HG03575 (cell line): ENCODE results near the gene PTBP3.
"Not testable (repeated sequence)": the region's sequence is repeated elsewhere in the genome, so short reads cannot be mapped to it uniquely, and the experiment has no call there.

Source experiments
- ATAC-seq: cut with Tn5 transposase; IDR thresholded peaks from one replicate; pipeline ENCODE4 v1.9.1; 2021; ENCODE audit not compliant: unreplicated experiment, insufficient number of reproducible peaks, low FRiP score; ENCODE audit errors: extremely low read depth

PTBP3 gene

DNA sequence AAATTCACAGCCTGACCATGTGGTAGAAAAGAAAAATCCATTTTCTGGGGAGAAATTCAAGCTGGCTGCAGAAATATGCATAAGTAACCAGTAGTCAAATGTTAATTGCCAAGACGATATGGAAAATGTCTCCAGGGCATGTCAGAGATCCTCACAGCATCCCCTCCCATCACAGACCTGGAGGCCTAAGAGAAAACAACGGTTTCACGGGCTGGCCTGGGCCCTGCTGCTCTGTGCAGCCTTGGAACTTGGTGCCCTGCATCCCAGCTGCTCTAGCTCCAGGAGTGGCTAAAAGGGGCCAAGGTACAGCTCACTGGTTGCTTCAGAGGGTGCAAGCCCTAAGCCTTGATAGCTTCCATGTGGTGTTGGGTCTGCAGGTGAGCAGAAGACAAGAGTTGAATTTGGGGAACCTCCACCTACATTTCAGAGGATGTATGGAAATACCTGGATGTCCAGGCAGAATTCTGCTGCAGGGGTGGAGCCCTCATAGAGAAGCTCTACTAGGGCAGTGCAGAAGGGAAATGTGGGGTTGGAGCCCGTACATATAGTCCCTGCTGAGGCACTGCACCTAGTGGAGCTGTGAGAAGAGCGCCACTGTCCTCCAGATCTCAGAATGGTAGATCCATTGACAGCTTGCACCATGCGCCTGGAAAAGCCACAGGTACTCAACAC lies 49.7 kb downstream of the PTBP3 start:
- ATAC-seq = no peak

- ATAC-seq = not testable (repeated sequence)
Measured at GRCh38 chr9:112282841-112283240, 50.6 kb downstream of the PTBP3 start.

- no peak for ATAC-seq
Measured at GRCh38 chr9:112280904-112281303, 52.5 kb downstream of the PTBP3 start.

DNA sequence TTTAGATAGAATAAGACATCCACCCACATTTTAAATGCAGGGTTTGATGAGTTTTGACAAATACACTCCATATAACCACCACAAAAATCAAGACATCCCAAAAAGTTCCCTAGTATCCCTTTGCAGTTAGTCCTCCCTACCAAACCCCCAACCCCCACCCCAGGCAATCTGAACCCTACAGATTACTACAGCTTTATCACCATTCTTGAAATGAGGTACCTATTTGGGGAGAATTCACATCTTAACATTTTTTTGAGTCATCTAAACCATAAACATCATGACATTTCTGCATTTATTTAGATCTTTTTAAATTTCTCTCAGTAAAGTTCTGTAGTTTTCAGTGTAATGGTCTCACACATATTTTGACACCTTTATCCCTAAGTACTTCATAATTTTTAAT lies 53.9 kb downstream of the PTBP3 start:
- no peak for ATAC-seq

DNA sequence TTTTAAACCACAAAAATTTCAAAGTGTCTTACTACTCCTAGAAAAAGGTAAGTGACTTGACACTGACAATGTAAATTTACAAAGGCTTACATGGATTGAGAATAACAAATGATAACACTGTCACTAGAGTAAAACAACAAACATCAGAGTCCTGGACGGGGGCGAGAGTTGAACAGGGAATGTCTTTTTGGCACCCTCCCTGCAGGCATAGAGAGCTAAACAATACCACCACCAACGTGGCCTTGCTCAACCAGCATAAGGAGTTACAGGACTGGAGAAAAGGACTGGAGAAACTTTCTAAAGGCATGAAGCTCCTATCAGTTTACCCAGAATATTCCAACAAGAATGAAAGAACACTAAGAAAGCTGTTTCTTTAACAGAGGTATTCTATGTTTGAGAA lies 55.3 kb downstream of the PTBP3 start:
- ATAC-seq = no peak

GRCh38 chr9:112274600-112274999 lies 58.8 kb downstream of the PTBP3 start:
- no peak for ATAC-seq

- no peak for ATAC-seq
Measured at GRCh38 chr9:112273876-112274275, 59.5 kb downstream of the PTBP3 start.

GRCh38 chr9:112271466-112272098 lies 61.8 kb downstream of the PTBP3 start:
- no peak for ATAC-seq

GRCh38 chr9:112268413-112268812 lies 65.0 kb downstream of the PTBP3 start:
- ATAC-seq = no peak

DNA sequence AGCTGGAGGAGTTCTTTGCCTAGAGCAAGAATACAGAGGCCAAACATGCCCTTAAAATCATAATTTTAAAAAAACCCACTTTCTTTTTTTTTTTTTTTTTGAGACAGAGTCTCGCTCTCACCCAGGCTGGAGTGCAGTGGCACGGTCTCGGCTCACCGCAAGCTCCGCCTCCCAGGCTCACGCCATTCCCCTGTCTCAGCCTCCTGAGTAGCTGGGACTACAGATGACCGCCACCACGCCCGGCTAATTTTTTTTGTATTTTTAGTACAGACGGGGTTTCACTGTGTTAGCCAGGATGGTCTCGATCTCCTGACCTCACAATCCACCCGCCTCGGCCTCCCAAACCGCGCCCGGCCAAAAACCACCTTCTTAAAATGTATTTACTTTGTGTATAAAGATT lies 66.3 kb downstream of the PTBP3 start:
- not testable (repeated sequence) for ATAC-seq

DNA sequence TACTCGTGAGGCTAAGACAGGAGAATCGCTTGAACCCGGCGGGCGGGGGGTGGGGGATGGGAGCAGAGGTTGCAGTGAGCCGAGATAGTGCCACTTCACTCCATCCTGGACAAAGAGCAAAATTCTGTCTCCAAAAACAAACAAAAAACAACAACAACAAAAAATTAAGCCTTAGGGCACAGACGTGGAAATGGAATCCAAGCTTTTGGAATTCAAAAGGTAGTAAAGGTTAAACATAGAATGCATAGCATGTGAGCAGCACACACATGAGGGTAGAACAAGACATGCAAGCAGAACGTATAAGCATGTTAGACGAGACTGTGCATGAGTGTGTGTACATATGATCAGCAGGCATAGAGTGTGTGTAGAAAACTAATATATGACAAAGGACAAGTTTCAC lies 68.0 kb downstream of the PTBP3 start:
- ATAC-seq = no peak

GRCh38 chr9:112262577-112262976 lies 70.8 kb downstream of the PTBP3 start:
- no peak for ATAC-seq

DNA sequence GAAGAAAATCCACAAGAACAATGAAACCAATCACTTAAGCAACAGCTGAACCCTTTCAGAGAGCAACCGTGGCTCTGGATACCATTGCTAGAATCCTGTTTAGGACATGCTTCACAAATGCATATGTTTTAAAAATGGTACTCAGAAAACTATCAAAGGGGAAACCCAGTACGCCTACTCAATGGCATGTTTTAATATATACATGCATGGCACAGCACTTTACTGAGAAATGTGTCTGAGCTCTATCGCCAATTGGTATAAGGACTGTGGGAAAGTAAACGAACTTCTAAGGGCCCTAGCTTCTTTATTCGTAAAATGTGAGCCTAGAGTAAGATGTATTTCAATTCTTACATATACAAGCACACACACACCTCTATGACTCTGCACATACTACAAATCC lies 72.3 kb downstream of the PTBP3 start:
- ATAC-seq = no peak

DNA sequence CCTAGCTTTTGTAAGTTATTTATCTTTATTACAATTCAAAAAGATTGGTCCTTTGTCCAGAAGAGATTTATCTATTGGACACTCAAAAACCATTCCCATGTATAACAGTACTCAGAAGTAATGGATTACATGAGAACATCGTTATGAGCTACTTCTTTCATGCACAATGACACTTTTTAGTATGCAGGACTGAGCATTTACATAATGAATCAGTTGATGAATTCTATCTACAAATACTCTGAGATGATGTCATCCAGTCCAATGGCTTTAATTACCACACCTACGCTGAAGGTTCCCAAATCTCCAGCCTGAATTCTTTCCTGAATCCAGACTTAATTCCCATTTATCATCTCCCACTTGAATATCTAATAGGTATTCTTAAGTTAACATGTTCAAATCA lies 75.3 kb downstream of the PTBP3 start:
- no peak for ATAC-seq

GRCh38 chr9:112252194-112252593 lies 81.2 kb downstream of the PTBP3 start:
- ATAC-seq = no peak

GRCh38 chr9:112249277-112249676 lies 84.1 kb downstream of the PTBP3 start:
- peak; percentile 58 for ATAC-seq

- ATAC-seq = no peak
Measured at GRCh38 chr9:112248722-112249121, 84.7 kb downstream of the PTBP3 start.

- no peak for ATAC-seq
Measured at GRCh38 chr9:112247090-112247489, 86.3 kb downstream of the PTBP3 start.

DNA sequence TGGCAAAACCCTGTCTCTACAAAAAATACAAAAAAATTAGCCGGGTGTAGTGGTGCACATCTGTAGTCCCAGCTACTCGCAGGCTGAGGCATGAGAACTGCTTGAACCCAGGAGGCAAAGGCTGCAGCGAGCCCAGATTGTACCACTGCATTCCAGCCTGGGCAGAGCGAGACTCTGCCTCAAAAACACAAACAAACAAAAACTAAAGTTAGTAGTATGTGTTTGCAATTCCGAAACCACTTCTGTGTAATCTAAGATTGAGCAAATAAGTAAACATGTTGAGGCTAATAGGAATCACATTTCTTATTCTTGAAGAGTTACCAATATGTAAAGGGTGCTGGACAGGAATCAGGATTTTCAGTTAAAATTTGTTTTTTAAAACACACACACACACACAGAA lies 88.3 kb downstream of the PTBP3 start:
- ATAC-seq = no peak

GRCh38 chr9:112242147-112242804 lies 91.1 kb downstream of the PTBP3 start:
- no peak for ATAC-seq
